Upper lobe of left lung (tissue), 4 donors: ENCODE data around the gene SLC26A9.

Source experiments
- POLR2A ChIP-seq, 4 donors: fragments of 450-650 bp; IDR thresholded peaks; one replicate each; pipeline ENCODE4 v1.5.1; 2016 to 2017; ENCODE audit warnings: antibody characterized with exemption in 4 of 4, mild to moderate bottlenecking in 2 of 4
- POLR2AphosphoS5 ChIP-seq, 2 donors: sonication (generic); formaldehyde crosslinking; IDR thresholded peaks; one replicate each; pipeline ENCODE4 v1.5.1; 2017; ENCODE audit warnings: antibody characterized with exemption in 2 of 2
- TF ChIP-seq, protein P1 (sequence below), 6 experiments: fragments of 450-650 bp in 4 of 6; fragments of 200-600 bp in 2 of 6; sonication (generic) in 2 of 6; IDR thresholded peaks; one replicate each; pipeline ENCODE4 v1.5.1; 2016 to 2019; ENCODE audit warnings: antibody characterized with exemption in 6 of 6

DNA sequence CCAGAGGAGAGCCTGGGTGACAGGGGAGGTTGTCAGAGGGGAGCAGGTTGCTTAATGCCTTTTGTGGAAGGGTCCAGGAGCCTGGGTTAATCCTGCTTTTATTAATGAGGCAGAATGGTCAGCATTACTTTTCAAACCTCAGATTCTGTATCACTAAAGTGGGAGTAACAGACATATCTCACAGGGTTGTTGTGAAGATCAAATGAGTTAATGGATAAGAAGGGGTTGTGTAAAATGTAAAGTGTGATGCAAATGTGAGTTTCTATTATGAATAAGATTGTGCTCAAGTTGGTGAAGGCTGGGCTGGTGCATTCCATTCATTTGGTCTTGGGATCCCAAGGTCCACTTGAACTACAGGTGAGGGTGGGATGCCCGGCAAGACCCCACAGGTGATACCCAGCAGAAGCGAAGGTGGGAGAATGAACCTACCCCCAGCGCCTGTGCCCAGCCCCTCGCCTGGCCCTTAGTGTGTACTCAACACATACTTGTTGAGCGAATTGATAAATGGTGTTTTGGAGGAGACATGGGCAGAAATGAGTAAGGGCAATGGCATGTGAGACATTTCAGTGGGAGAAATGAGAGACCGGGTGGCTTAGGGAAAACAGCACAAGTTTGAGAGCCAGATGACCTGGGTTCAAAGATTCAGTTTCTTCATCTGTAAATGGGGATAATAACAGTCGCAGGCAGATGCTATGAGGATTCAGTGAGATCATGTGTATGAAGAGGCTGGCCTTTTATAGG is 6.2 kb downstream of the SLC26A9 start:
- TF ChIP-seq, protein P1, sequence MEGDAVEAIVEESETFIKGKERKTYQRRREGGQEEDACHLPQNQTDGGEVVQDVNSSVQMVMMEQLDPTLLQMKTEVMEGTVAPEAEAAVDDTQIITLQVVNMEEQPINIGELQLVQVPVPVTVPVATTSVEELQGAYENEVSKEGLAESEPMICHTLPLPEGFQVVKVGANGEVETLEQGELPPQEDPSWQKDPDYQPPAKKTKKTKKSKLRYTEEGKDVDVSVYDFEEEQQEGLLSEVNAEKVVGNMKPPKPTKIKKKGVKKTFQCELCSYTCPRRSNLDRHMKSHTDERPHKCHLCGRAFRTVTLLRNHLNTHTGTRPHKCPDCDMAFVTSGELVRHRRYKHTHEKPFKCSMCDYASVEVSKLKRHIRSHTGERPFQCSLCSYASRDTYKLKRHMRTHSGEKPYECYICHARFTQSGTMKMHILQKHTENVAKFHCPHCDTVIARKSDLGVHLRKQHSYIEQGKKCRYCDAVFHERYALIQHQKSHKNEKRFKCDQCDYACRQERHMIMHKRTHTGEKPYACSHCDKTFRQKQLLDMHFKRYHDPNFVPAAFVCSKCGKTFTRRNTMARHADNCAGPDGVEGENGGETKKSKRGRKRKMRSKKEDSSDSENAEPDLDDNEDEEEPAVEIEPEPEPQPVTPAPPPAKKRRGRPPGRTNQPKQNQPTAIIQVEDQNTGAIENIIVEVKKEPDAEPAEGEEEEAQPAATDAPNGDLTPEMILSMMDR (IDR thresholded peaks at IDR 0.05), result no peak
- TF ChIP-seq POLR2AphosphoS5 (IDR thresholded peaks at IDR 0.05) (no peak), POLR2A (IDR thresholded peaks at IDR 0.05) (no peak)
